Right atrium auricular region (tissue), 2 donors: ENCODE measurements around the gene EPHB2. TPM values are rescaled to one million over a fixed set of nuclear protein-coding genes. Genes with fewer than 3 reads are reported as not detected.
"Not testable (repeated sequence)": the region's sequence is repeated elsewhere in the genome, so short reads cannot be mapped to it uniquely, and the experiment has no call there.

Experiments
- DNase-seq: peaks from one replicate; pipeline ENCODE4 v3.0.0-alpha.2; 2019; ENCODE audit warnings: low spot score
- H3K27ac ChIP-seq, 2 donors: fragments of 200-600 bp; sonication (generic); 1 replicate in 1 of 2; 2 replicates in 1 of 2; pipeline ENCODE4 v1.5.1; 2016 to 2019
- H3K27me3 ChIP-seq, 2 donors: fragments of 200-600 bp; sonication (generic); one replicate each; pipeline versions ENCODE4 v1.5.1 to v1.6.0; 2017 to 2019
- H3K36me3 ChIP-seq: fragments of 200-600 bp; sonication (generic); one replicate; pipeline ENCODE4 v1.5.1; 2016
- H3K4me1 ChIP-seq, 2 donors: fragments of 200-600 bp; sonication (generic); one replicate each; pipeline versions ENCODE4 v1.5.1 to v1.6.0; 2017 to 2019
- H3K4me3 ChIP-seq, 2 donors: fragments of 200-600 bp; sonication (generic); 1 replicate in 1 of 2; 2 replicates in 1 of 2; pipeline ENCODE4 v1.5.1; 2017 to 2019; ENCODE audit warnings: mild to moderate bottlenecking in 1 of 2, moderate library complexity in 1 of 2
- H3K9me3 ChIP-seq, 2 donors: fragments of 200-600 bp; sonication (generic); one replicate each; pipeline ENCODE4 v1.5.1; 2019
- total RNA-seq, 2 donors: library from RNA; depleted of rRNA; stranded (reverse); fragments of >200 nt; gene quantifications; one replicate each; pipeline ENCODE4 v1.1.0, GENCODE V29; 2016
- TF ChIP-seq, protein P1 (sequence below), 2 donors: fragments of 200-600 bp; sonication (generic); IDR thresholded peaks; one replicate each; pipeline ENCODE4 v1.5.1; 2019; ENCODE audit warnings: antibody characterized with exemption in 2 of 2

The EPHB2 gene
- total RNA-seq, 2 donors from 2014 or later, result 1.8 to 2.6 TPM

DNA sequence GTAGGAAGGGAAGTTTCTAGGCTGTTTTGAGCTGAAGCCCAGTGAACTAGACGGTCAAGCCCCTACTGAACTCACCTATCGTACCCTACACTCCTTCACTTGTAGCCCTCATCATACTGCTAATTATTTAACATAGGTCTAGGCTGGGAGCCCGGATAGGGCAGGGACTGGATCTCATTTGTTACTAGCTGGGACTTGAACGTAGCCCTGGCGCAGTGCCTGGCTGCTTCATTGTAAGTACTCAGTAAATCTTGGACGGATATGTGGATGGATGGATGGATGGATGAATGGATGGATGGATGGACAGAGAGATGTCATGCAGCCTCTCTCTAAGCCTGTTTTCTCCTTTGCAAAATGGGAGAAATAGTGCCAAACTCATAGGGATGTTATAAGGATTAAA is 129.2 kb downstream of the EPHB2 start:
- DNase-seq, result no peak
- Histone ChIP-seq H3K4me3 (no peak overlapping the region), H3K27me3 (no peaks in the 10 kb centered on the region), H3K27ac (no peak overlapping the region), H3K4me1 (no peaks in the 10 kb centered on the region), H3K9me3 (no peaks in the 10 kb centered on the region), H3K36me3 (no peaks in the 10 kb centered on the region)
- TF ChIP-seq, protein P1, sequence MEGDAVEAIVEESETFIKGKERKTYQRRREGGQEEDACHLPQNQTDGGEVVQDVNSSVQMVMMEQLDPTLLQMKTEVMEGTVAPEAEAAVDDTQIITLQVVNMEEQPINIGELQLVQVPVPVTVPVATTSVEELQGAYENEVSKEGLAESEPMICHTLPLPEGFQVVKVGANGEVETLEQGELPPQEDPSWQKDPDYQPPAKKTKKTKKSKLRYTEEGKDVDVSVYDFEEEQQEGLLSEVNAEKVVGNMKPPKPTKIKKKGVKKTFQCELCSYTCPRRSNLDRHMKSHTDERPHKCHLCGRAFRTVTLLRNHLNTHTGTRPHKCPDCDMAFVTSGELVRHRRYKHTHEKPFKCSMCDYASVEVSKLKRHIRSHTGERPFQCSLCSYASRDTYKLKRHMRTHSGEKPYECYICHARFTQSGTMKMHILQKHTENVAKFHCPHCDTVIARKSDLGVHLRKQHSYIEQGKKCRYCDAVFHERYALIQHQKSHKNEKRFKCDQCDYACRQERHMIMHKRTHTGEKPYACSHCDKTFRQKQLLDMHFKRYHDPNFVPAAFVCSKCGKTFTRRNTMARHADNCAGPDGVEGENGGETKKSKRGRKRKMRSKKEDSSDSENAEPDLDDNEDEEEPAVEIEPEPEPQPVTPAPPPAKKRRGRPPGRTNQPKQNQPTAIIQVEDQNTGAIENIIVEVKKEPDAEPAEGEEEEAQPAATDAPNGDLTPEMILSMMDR (IDR thresholded peaks at IDR 0.05), result no peak

DNA sequence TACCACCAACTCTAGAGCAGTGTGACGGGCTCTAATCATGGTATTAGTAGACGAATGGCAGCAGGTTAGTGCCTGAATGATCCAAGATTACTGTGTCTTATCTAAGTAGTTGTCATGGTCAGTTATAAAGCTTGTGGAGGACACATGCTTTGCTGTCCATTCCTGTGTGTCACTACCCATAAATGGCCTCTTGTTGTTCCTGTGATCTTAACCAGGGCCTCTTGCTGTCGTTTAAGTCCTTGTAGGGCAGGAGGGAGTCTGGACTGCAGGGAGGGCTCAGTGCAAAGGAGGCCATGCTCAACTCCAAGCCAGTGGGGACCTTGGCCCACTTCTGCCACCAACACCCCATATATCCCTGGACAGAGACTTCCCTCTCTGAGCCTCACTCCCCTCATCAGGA is 130.5 kb downstream of the EPHB2 start:
- Histone ChIP-seq H3K36me3 (no peaks in the 10 kb centered on the region), H3K27ac (no peak overlapping the region), H3K4me3 (no peak overlapping the region), H3K4me1 (no peaks in the 10 kb centered on the region), H3K9me3 (no peaks in the 10 kb centered on the region), H3K27me3 (no peaks in the 10 kb centered on the region)
- DNase-seq, result no peak
- TF ChIP-seq, protein P1 (IDR thresholded peaks at IDR 0.05), result no peak

DNA sequence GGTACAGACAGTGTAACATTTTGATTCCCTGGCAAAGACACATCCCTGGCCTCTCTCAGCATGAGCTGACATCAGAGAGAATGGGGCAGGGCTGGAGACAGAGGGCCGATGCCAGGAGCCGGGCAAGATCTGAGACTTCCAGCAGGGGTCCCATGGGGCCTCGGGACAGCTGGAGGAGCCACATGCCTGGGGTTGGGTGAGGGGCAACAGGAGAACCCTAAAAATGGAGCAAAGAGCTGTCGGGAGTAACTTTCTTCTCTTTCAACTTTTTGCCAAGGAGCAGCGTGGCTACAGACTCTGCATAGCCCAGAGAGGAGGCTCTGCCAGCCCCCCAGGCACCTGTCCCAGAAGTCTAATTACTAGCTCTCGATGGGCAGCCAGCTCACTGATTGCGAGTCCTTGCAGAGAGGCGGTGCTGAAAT is 131.2 kb downstream of the EPHB2 start:
- no peak overlapping the region for H3K27ac ChIP-seq

DNA sequence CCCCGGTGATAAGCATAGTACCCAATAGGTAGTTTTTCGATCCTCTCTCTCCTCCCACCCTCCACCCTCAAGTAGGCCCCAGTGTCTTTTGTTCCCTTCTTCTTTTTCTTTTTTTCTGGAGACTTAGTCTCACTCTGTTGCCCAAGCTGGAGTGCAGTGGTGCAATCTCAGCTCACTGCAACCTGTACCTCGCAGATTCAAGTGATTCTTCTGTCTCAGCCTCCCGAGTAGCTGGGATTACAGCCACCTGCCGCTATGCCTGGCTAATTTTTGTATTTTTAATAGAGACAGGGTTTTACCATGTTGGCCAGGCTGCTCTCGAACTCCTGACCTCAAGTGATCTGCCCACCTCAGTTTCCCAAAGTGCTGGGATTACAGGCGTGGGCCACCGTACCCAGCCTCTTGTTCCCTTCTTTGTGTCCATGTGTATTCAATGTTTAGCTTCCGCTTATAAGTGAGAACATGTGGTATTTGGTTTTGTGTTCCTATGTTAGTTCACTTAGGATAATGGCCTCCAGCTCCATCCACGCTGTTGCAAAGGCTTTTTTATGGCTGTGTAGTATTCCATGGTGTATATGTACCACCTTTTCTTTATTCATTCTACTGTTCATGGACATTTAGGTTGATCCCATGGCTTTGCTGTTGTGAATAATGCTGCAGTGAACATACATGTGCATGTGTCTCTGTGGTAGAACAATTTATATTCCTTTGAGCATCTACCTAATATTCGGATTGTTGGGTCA is 133.0 kb downstream of the EPHB2 start:
- H3K27me3 ChIP-seq, H3K36me3 ChIP-seq, H3K4me3 ChIP-seq, DNase-seq, H3K4me1 ChIP-seq, H3K9me3 ChIP-seq, H3K27ac ChIP-seq: not testable (repeated sequence)

More for the DNA sequence above, 131.2 kb downstream of the EPHB2 start:
- Histone ChIP-seq H3K27me3 (no peaks in the 10 kb centered on the region), H3K9me3 (no peaks in the 10 kb centered on the region), H3K4me1 (no peaks in the 10 kb centered on the region), H3K36me3 (no peaks in the 10 kb centered on the region), H3K4me3 (no peak overlapping the region)
- peak; percentile 66 for DNase-seq
- TF ChIP-seq, protein P1 (IDR thresholded peaks at IDR 0.05), result no peak

DNA sequence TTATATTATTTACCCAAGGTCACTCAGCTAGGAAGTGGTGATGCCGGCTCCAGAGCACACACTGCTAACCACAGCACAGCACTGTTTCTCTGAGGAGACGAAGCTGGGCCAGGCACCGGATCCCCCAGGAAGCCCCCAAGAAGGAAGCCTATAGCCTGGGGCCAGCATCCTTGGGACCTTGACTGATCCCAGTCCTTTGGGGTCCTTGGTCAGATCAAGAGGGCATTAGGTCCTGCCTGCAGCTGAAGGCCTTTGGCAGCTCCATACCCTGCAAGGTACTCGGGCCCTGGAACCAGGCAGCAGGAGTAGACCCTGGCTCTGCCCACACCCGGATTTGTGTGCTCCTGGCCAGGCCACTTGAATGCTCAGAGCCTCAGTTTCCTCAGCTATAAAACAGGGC is 134.0 kb downstream of the EPHB2 start:
- Histone ChIP-seq H3K36me3 (no peaks in the 10 kb centered on the region), H3K27ac (no peak overlapping the region), H3K27me3 (no peaks in the 10 kb centered on the region), H3K9me3 (no peaks in the 10 kb centered on the region), H3K4me3 (no peak overlapping the region), H3K4me1 (no peaks in the 10 kb centered on the region)
- no peak for DNase-seq
- TF ChIP-seq, protein P1 (IDR thresholded peaks at IDR 0.05), result no peak

DNA sequence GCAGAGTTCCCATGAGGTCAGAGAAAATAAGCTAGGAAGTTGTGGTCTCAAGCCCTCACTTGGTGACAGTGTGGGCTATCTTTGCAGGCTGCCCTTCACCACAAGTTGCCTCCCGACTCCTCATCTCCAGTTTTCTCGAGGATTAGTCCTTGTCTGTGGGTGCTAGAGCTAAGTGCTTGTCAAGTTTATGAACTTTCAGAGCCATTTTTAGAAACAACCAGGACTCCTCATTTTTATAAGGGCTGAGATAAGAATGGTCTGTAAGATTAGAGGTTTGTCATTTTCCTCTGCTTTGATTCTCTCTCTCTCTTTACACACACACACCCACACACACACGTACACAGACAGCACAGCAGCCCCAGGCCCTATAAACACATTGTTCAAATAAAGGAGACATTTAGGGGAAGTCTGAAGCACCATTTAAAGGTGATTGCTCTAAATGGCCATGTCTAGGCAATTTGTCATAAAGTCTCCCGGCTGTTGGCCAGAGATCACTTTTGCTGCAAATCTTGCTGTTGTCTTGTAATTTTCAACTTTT is 134.8 kb downstream of the EPHB2 start:
- TF ChIP-seq, protein P1 (IDR thresholded peaks at IDR 0.05), result no peak
- Histone ChIP-seq H3K4me1 (no peaks in the 10 kb centered on the region), H3K9me3 (no peaks in the 10 kb centered on the region), H3K4me3 (no peak overlapping the region), H3K27ac (no peak overlapping the region), H3K27me3 (no peaks in the 10 kb centered on the region), H3K36me3 (no peaks in the 10 kb centered on the region)
- no peak for DNase-seq
